GM19452 (cell line): ENCODE results near the gene FCHO1.

Experiments used
- ATAC-seq: cut with Tn5 transposase; IDR thresholded peaks from one replicate; pipeline ENCODE4 v1.9.1; 2021; ENCODE audit not compliant: unreplicated experiment

FCHO1 gene

DNA sequence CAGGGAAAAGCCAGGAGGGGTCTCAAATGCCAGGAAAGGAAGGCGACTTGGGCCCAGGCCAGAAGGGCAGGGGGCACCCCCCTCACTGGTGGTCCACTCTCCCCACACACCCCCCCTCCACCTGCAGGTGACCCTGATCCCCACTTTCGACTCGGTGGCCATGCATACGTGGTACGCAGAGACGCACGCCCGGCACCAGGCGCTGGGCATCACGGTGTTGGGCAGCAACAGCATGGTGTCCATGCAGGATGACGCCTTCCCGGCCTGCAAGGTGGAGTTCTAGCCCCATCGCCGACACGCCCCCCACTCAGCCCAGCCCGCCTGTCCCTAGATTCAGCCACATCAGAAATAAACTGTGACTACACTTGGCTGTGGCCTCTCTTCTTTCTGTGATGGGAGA is 17.1 kb upstream of the FCHO1 start:
- ATAC-seq: no peak

DNA sequence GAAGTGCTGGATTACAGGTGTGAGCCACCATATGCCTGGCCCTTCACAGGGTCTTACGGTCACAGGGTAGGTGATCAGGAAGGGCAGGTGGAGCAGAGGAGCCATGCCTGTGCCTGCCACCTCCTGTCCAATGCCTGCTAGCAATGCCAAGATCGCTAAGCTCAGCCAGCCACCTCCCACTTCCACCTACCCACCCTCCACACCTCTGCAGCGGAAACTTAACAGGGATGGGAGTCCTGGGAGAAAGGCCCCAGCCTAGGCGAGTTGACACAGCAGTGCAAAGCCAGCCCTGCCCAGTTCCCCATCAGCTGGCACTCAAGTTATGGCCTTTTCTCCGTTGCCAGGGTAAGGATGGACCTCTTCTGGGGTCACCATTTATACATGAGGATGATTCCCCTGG is 15.9 kb upstream of the FCHO1 start:
- no peak for ATAC-seq

DNA sequence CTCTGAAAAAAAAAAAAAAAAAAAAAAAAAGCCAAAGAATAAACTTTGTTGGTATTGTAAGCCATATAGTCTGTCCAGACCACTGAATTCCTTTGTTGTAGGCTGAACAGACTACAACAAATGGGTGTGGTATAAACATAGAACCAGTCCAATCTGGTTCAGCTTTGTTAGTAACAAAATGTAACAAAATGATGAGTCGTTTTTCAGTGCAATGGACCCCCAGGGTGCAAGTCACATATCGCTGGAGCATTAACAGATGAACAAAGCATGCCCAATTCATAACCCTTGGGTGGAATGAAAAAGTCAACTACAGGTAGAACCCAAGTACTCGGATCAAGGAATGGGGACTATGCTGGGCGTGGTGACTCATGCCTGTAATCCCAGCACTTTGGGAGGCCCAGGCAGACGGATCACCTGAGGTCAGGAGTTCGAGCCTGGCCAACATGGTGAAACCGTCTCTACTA is 13.6 kb upstream of the FCHO1 start:
- no peak for ATAC-seq

DNA sequence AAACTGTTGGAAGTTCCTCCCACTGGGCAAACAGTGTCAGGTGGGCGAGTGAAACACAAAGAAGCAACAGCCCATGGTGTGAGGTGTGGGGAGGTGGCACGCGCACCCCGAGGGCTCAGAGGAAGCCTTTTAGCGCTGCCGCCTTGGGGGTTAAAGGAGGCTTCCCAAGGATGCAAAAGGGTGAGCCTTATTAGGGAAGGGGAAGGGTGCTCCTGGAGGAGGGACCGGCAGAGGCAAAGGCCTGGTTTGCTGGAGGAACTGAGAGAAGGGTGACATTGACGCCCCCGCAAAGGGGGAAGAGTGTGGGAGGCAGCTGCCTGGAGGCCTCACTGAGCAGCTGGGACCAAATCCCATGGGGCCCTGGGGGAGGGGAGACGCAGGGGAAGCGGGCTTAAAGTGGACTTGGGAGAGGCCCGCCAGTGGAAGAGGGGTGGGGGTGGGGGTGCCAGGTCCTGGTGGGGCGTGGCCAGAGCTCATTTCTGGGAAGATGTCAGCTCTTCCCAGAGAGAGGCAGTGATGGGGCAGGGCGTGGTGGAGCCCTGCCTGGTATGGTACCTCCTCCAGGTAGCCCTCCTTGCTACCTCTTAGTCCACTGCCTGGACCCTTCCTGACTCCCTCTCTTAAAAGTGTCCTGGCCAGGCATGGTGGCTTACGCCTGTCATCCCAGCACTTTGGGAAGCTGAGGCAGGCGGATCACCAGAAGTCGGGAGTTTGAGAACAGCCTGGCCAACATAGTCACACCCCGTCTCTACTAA is 12.0 kb upstream of the FCHO1 start:
- no peak for ATAC-seq

DNA sequence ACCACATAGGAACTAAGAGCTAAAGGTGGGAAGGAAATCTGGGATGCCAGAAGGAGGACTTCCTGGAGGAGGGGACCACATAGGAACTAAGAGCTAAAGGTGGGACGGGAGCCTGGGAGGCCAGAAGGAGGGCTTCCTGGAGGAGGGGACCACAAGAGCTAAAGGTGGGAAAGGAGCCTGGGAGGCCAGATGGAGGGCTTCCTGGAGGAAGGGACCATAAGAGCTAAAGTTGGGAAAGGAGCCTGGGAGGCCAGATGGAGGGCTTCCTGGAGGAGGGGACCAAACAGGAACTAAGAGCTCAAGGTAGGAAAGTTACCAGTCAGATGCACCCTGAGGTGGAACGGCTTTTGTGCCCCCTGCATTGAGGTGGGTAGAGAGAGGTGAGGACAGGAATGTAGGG is 9.8 kb upstream of the FCHO1 start:
- ATAC-seq: no peak

DNA sequence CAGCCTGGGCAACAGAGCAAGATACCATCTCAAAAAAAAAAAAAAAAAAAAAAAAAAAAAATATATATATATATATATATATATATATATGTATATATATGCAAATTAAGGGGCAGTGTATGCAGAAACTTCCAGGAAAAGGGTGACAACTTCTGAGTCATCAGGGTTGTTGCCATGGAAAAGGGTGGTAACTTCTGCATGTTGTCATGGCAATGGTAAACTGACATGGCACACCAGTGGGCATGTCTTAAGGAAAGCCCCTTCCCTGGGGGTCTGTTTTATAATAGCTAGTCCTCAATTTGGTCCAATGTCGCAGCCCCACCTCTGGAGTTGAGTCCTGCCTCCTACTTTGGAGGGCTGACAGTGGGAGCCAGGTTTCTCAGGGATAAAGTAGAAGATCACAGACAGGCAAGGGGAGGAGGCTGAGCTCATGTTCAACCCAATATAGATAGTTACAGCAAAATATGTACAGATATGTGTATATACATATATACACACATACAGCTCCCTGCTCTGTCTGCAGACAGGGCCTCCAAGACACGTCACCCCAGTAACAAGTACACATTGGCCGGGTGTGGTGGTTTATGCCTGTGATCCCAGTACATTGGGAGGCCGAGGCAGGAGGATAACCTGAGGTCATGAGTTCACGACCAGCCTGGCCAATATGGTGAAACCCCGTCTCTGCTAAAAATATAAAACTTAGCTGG is 7.2 kb upstream of the FCHO1 start:
- no peak for ATAC-seq

DNA sequence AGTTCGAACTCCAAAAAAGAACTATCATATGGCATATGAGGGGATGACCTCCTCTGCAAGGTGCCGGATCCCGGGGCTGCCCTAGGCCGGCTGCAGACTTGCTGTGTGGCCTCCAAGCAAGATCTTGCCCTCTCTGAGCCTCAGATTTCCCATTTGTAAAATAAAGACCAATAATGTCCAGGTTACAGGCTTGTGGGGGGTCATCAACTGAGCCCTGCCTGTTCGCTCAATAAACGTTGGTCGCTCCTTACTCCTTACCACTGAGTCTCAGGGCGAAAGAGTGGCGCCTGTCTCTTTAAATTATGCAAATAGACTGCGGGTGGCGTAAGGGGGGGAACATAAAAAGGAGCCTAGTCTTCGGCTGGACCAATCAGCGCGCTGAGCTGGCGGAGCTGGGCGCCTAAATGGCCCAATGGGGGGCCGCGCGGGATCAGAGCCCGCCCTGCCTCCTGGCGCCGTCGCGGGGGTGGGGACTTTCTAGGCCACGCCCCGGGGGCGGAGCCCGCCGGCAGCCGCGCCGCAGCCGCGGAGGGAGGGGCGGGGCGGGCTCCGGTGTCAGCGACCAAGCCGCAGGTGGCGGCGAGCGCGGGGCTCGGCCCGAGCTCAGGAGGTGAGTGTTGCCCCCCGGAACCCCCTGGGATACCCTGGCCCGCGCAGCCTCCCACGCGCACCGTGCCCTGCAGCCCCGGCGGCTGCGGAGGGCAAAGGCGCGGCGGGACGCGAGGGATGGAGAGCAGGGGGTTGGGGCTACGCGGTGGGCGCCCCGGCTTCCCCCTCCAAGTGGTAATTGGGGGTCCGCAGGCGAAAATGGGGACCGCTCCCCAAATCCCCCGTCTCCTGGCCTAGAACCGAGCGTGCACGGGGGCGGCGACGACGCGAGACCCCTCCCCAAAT is 3.8 kb upstream of the FCHO1 start:
- peak; percentile 70 for ATAC-seq

DNA sequence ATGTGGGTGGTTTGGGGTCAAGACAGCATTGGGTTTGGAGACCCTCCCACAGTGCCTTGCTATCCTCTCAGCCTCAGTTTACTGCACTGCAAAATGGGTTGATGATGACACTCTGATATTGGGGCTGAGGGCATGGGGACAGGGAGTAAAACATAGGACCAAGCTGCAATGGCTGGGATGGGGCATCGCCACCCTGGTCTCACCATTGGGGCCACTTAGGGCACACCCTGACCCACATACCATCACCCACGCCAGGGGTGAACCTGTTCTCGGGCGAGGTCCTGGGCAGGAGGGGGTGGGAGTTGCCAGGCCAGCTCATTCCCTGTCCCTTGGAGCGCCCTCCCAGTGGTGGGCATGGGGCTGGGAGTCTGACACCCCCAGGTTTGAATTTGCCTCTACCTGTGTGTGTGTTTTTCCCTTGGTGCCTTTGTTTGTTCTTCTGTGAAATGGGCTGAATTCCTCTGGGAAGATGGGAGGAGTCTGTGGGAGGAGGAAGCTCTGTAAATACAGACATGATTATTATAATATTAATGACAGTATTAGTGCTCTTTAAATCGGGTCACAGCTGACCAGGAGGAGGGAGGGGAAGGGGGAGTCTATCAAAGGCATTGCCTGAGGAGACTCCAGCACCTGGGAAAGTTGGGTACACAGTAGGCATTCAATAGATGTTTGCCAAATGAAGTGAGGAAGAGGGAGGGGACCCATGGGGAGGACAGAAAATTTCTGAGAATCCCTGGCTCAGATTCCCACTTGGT is 2.2 kb upstream of the FCHO1 start:
- ATAC-seq: no peak

DNA sequence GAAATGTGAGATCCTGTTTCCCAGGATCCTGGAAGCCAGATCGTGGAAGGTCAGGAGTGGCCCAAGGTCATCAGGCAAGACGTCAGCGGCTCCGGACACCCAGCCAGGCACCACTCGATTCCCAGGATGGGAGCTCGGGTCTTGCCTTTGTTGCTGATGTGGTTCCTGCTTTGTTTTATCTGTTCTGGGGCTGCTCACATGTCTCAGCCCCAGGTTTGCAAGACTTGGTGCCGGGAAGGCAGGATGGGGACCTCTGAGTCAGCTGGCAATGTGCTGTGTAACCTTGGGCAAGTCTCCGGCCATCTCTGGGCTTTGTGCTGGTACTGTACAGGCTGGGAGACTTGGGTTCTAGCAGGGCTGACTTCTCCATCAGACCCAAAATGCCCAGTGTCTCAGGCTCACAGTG is 1.4 kb upstream of the FCHO1 start:
- no peak for ATAC-seq

DNA sequence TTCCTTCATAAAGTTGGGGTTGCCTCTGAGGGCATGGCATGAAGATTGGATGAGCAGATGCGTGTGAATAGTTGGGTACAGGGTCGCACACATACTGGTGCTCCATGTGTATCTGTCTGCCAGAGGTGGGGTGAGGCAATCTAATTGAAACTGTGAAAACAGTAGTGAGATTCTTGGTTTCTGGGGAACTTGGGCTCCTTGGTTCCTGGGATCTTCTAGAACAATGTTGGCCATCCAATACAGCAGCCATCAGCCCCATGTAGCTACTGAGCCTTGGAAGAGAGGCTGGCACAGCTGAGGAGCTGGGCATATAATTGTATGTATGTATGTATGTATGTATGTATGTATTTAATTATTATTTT is 616 bp downstream of the FCHO1 start:
- ATAC-seq: no peak

DNA sequence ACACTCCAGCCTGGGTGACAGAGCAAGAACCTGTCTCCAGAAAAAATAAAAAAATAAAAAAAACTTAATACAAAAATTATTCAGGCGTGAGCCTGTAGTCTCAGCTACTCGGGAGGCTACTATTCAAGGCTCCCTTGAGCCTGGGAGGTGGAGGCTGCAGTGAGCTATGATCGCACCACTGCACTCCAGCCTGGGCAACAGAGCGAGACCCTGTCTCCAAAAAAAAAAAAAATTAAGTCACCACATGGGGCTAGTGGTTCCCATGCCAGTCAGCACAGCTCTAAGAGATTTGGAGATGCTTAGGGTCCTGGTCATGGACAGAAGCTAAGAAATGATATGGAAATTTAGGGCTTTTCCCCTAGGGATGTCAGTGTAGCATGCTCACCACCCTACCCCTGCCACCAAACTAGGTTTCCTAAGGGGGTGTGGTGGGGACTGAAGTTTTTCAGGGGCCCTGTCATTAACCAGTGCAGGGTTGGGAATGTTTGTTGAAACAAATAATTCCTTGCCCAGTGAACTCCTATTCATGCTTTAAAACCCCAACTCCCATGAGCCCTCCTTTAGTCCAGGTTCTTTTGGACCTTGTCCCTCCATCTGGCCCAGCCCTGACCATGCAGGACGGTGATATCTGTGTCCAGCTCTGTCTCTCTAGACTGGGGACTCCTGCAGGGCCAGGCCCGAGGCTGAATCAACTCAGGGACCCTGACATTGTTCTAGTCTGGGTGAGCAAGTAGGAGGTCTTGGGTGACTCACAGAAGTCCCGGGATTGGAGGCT is 1.8 kb downstream of the FCHO1 start:
- ATAC-seq: no peak

DNA sequence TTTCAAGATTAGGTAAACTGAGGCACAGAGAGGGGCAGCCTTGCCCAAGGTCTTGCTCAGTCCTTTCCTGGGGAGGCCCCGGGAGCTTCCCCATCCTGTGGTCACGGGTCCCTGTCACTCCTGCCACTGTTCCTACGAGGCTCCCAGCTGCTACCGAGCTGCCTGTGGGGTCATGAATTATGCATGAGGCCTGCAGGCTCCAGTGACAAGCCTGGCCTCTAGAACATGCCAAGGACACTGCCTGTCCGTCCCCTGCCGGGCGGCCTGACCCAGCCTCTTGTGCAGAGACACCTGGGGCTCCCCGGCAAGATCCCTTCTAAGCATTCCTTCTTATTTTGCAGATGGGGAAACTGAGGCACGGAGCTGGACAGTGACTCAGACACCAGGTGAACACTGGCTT is 2.7 kb downstream of the FCHO1 start:
- ATAC-seq: no peak

DNA sequence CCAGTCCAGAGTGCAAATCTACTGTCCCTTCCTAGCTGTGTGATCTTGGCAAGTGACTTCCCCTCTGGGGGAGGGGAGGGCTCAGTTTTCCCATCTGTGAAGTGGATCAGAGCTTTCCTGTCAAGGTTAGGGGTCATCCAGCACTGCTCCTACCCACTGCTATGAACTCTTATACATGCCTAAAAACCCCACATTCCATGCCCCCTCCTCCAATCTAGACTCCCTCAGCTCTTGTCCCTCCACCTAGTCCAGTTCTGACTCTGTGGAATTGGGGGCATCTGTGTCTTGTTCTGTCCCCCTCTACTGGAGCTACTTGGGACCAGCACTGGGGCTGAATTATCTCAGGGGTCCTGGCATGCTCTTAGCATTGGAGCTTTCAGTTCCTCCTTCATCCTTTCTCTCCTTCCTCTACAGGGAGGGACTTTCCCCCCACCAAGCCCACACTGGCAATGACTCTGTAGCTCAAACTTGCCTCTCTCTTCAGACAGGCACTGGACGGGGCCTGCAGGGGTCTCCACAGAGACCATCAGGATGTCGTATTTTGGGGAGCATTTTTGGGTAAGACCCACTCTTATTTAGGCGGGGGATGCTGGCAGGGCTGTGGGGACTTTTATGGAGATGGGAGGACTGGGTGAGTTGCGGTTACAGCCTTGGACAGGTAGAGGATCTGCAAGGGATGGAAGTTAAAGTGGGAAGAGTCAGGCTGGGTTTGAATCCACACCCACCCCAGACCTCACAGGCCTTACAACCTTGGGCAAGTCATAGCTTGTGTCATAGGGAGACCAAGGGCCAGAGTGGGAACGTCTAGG is 3.6 kb downstream of the FCHO1 start:
- ATAC-seq: no peak

DNA sequence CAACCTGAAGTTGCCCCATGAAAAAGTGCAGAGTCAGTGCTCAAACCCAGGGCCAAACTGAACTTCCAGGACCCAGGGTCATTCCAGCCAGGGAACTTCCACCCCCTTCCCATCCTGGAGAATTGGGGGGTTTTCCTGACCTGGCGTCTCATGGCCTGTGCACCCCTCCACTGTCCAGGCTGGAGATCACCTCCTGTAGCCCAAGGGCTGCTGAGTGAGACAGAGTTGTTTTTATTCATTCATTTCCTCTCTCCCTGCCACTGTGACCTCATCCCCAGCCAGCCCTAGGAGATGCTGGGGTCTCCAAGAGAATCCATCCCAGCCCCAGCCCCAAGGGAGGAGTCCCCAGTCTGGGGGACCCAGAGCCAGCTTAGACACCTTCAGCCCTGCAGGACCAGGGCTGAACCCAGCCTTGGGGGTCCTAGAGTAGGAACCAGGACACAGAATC is 4.2 kb downstream of the FCHO1 start:
- ATAC-seq: no peak

DNA sequence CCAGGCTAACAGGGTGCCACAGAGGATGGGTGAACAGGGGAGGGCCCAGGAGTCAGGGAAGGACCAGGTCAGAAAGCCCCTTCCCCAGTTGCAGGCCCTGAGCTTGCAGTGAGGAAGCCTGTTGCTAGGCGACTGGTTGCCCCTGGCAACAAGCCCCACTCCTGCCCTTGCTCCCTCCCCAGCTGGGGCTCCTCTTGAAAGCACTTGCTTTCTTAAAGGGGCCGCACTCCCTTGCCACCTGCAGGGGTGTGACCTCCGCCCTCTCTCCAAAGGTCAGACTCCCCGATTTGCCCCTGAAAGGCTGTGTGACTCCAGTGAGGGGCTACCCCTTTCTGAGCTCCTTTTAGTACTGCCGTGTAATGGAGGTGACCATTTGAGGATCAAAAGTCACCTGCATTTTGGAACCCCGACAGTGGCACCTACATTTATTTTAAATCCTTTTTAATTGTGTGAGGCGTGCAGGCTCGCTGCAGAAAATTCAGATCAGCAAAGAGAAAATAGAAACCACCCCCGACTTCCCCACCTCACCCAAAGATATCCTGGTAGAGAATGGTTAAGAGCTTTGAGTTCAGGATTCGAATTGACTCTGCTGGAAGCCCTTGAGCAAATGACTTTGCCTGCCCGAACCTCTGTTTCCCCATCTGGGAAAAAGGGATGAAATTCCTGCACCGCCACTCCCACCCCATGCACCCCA is 4.8 kb downstream of the FCHO1 start:
- ATAC-seq: no peak

DNA sequence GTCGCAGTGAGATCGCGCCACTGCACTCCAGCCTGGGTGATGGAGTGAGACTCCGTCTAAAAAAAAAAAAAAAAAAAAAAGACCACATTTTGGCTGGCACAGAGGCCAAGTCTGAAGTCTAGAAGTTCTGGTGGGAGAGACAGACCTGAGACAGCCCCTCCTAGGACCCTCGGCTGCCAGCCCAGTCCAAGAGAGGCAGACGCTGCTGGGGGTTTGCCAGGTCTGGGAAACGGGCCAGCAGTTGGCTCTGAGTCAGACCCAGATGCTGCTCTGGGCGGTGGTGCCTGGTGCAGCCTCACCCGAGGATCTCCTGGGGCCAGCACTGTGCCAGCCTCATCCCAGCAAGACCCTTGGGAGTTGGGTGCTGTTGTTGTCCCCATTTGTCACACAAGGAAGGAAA is 5.8 kb downstream of the FCHO1 start:
- ATAC-seq: no peak

DNA sequence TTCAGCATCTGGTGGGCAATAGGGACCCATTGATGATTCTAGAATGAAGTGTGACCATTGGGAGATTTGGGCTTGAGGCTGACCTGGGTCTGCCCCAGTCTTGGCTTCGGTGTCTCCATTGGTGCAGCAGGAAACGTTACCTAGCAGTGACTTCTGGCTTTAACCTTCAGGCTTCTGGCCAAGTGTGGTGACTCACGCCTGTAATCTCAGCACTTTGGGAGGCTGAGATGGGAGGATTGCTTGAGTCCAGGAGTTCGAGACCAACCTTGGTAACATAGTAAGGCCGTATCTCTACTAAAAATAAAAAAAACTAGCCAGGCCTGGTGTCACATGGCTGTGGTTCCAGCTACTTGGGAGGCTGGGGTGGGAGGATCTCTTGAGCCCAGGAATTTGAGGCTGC is 7.2 kb downstream of the FCHO1 start:
- no peak for ATAC-seq

DNA sequence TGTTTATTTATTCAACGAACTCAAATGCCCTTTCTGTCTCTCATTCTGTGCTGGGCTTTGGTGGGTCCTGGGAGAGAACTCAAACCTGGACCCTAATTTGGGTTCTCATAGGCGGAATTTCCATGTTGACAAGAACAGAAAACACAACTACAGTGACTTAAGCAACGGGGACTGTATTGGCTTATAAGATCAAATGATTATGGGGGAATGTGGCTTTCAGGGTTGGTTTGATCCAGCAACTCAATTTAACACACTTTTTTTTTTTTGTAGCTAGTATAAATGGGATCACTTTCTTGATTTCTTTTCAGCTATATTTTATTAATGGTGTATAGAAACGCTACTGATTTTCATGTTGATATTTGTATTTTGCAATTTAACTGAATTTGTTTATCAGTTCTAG is 9.9 kb downstream of the FCHO1 start:
- ATAC-seq: no peak
